Inflammatory macrophage treated with lipopolysaccharide for 4 hours (primary cell): ENCODE measurements around the gene GATC.
A peak's percentile ranks its signal among the peaks of the same experiment; 100 is the strongest.
"Not testable (repeated sequence)": the region's sequence is repeated elsewhere in the genome, so short reads cannot be mapped to it uniquely, and the experiment has no call there.

ENCODE experiments used
- DNase-seq: peaks from one replicate; pipeline ENCODE4 v3.0.0-alpha.2; 2020

Gene GATC

DNA sequence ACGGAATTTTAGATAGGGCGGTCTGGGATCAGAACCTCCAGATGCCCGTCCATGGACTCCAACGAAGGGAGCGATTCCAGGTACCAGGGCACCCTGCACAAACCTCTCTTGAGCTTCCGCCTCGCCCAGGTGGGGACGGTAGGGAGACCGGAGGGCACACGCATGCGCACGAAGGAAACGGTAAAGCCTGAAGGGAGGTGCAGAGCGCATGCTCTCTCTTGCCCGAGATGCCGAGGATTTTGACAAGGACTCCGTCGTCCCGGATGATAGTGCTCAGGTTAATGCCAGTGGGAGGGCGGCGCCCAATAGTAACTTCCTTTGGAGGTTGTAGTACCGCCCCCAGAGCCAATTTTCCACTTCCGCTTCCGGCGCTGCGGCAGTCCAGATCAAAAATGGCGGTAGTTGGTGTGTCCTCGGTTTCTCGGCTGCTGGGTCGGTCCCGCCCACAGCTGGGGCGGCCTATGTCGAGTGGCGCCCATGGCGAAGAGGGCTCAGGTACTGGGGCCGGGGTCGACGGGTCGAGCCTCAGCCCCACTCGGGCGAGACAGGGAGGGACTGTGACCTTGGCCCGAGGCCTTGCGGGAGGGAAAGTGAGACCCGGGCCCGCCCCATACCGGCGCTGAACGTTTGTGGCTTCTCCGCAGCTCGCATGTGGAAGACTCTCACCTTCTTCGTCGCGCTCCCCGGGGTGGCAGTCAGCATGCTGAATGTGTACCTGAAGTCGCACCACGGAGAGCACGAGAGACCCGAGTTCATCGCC, 8.3 kb upstream of the GATC start, which contains the start of gene COX6A1:
TSS of gene COX6A1 (plus strand) at position 379 of the 760 bp plus-strand sequence. CDS start at position 393, 14 bp downstream.
- peak; percentile 98 for DNase-seq

DNA sequence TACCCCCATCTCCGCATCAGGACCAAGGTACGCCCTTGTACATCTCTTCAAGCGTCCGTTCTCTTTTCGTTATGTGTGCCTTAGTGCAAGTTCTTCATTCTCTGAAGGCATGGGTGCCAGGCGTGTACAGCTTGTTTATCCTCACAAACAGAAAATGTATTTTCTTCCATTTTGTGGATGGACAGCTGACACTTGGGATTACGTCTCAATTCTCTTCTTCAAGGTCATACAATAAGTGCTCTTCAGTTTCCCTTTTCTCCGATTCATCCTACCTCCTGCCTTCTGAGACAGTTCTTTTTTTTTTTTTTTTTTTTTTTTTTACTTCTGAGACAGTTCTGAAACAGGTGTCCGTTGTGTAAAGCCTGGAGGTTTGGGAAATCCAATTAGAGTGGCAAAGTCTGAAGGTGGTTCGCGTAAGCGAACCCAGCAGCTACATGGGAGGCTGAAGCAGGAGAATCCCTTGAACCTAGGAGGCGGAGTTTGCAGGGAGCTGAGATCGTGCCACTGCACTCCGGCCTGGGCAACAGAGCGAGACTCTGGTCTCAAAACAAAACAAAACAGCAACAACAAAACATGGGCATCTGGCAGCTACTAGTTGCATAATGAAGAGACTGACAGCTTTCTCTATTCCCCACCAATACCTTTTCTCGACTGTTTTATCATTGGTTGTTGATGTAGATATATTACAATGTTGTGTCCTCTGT, 7.6 kb upstream of the GATC start:
- DNase-seq, result no peak

DNA sequence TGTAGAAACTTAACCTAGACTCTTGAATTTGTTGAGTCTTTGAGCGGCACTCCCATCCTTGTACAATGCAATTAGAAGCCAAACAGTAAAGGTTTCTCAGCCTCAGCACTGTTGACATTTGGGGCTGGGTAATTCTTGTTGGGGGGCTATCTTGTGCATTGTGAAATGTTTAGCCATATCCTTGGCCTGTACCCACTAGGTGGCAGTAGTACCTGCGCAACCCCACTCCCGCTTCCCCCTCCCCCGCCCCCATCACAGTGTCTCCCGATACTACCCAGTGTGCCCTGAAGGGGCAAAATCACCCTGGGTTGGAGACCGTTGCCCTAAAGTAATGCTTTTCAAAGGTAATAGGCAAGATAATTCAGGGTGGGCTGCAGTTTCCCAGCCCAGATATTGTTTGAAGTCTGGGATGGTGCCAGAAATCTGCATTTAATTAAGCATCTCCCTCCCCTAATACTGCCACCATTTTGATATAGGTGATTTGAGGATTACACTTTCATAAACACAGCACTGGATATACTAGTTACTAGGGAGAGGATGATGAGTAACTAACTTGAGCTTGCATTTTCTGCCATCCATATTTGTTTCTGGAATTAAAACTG, 6.5 kb upstream of the GATC start:
- DNase-seq, result peak; percentile 62

DNA sequence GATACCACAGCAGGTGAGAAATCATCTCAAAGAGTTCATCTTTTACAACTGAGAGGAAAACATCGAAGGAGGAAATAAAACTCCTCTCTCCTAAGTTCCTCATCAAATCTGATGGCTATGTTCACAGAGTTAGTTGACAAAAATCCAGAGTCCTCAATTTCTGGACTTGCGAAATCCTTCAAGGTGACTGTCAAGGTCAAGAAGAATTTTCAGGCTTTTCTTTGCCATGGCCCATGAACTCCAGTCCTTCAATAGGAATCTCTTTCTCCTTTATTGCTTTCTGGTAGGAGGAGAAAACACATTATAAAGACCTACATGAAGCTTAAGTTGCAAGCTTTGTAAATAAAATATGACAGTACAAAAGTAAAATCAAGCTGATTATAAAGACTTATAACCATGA, 1.6 kb upstream of the GATC start:
- no peak for DNase-seq

DNA sequence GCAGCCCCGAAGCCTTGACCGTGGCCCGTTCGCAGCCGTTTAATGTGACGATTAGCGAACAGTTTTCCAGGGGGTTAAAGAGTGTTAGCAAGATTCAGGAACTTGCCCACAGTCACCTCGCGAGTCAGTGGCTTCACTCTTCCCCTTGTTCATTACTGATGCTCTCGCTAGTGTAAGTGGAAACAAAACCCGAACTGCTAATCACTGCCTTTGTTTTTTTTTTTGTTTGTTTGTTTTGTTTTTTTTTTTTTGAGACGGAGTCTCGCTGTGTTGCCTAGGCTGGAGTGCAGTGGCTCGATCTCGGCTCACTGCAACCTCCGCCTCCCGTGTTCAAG, 567 bp downstream of the GATC start:
- DNase-seq, result not testable (repeated sequence)

DNA sequence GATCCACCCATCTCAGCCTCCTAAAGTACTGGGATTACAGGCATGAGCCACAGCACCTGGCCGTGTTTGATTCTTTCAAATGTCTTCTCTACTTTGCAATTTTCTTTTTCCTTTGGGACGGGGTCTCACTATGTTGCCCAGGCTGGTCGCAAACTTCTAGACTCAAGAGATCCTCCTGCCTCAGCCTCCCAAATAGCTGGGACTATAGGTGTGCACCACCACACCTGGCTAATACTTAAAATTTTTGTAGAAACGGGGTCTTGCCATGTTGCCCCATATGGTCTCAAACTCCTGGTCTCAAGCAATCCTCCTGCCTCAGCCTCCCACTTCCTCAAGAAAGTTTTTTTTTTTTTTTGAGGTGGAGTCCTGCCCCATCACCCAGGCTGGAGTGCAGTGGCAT, 1.7 kb downstream of the GATC start:
- no peak for DNase-seq

DNA sequence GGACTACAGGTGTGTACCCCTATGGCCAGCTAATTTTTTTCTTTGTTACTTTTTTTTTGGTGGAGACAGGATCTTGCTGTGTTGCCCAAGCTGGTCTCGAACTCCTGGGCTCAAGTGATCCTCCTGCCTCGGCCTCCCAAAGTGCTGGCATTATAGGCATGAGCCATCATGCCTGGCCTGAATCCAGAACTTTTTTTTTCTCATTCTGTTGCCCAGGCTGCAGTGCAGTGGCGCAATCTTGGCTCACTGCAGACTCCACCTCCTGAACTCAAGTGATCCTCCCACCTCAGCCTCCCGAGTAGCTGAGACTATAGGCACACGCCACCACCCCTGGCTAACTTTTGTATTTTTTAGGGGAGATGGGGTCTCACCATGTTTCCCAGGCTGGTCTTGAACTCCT, 6.3 kb downstream of the GATC start:
- not testable (repeated sequence) for DNase-seq

DNA sequence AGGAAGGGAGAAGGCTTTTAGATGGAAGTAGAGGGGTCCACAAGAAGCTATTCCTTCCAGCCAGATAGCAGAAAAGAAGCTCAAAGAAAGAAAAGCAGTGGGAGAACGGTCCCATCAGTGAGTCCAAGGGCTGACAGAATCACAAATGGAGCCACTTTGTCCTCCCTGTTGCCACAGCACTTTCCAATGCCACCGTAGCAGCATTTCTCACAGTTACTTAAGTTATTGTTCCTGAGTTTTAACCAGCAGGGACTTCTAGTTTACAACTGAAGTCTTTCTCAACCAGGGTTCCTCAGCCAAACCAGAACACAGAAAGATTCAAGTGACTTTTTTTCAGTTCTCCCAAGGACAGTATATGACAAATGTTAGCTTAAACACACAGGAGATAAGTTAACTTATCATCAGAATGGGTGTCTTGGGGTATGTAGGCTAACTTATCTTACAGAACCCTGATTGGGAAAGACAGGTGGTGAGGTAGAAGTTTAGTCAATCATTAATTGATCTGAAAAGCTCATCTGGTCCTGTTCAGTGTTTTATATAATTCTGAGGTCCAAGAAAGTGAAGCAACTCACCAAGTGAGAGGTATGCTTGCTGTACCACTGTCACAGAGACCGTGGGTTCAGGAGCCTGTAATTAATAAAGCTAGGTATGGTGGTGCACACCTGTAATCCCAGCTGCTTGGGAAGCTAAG, 7.0 kb downstream of the GATC start:
- DNase-seq, result no peak

DNA sequence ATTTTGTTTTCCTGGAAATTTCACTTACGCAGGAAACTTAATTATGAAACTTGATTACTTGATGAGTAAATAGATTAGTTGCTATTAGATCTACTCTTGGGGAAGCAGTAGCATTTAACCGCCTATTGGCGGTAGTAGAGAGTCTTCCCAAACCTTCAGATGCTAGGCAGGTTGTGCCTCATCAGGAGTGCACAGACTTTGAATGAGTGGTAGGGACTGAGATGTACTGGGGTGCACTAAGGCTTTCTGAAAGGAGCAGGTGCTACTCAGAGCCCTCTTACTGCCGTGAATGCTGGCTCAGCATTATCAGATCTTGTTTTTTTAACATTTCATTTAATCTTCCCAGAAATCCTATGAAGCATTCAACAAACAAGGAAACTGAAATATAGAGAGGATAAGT, 7.7 kb downstream of the GATC start:
- DNase-seq, result peak; percentile 46

DNA sequence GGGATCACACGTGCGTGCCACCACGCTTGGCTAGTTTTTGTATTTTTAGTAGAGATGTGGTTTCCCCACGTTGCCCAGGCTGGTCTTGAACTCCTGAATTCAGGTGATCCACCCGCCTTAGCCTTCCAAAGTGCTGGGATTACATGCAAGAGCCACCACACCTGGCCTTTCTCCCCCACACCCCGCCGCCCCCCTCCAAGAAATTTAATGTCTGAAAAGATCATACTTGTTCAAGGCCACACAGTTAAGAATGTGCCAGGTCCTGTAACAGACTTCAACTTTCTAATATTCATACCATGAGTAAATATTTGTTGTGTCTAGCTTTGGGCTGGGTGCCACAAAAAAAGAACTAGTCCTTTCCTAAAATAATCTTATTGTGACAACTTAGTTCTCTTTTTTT, 9.1 kb downstream of the GATC start:
- DNase-seq, result no peak

DNA sequence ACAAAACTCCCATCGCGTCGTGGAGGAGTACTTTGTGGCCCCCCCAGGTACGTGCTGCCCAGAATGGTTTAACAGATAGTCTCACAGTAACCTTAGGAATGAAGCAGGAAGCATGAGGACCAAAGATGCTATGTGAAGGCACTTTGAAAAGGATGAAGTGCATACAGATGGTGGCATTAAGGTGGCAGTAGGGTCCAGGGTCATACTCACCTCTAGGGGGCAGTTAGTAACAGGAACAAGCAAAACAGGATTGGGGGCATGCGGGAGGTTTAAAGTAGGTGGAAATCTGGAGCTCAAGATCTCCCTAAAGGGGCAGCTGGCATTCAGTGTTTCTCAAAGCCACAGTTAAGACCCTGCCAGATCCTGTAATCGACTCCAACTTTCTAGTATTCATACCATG, 10.9 kb downstream of the GATC start:
- no peak for DNase-seq

DNA sequence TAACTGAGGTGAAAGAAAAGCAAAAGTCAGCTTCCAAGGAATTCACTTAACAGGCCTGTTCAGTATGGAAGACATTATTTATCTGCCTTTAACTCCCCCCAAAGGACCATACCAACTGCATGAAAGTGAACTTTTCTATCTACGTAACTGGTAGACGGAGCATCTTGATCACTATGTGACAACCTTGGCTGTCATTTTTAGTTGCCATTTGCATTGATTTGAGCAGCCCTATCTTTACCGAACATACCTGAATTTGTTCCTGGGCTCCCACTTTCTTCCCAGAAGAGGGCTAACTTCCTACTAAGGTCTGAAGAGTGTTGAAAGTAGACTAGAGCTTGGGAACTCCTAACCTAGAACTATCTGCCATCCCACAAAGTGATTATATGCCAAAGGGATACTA, 13.9 kb downstream of the GATC start:
- DNase-seq, result no peak

DNA sequence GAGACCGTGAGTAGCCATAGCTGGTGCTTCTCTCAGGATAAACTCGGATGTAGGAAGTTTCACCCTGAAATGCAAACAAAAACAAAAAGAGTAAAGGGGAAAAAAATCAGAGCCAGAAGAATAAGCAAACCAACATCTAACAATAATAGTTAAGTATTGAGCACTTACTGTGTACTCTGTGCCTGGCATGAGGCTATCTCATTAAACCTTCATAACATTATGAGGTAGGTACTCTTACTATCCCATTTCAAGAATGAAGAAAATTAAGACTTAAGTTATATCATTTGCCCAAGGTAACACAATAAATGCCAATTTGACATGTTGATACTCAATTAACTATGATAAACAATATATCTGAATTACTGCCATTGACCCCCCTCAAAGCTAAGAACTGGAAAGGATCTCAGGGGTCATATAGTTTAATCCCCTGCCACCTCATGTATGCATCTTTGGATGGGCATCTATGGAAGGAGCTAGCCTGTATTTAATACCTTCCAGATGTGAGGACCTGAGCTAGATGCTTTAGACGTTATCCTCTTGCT, 15.9 kb downstream of the GATC start:
- DNase-seq, result no peak

DNA sequence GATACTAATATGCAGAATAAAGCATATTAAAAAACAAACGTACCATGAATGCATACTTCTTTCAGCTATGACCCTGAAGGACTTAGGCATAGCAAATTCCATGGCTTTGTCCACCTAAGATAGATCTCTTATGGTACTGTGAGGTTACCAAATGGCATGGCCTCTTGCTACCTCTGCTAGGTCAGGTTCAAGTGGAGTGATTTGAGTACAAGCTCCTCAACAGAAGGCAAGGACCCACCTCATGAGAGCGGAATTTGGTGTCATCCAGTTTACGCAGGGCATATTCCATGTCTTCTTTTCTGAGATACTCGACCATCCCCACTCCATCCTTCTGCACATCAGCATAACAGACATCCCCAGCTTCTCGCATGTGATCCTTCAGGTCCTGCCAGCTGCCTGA, 17.5 kb downstream of the GATC start:
- DNase-seq, result no peak

DNA sequence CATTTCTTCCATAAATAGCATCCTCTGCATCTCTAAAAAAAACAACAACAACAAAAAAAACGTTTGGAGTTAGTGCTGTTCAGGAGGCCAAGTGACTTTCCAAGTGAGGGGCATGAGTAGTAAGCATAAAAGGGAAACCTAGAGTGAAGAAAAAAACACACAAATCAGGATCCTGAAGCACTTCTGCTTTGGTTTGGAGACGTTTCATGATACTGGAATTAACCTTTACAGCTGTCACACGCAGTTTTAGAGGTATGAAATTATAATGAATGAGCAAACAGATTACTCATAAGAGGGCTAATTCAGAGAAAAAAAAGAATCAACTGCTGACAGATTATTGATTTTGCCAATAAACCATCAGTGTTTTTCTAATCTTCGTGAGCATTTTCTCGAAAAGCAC, 19.5 kb downstream of the GATC start:
- peak; percentile 49 for DNase-seq

DNA sequence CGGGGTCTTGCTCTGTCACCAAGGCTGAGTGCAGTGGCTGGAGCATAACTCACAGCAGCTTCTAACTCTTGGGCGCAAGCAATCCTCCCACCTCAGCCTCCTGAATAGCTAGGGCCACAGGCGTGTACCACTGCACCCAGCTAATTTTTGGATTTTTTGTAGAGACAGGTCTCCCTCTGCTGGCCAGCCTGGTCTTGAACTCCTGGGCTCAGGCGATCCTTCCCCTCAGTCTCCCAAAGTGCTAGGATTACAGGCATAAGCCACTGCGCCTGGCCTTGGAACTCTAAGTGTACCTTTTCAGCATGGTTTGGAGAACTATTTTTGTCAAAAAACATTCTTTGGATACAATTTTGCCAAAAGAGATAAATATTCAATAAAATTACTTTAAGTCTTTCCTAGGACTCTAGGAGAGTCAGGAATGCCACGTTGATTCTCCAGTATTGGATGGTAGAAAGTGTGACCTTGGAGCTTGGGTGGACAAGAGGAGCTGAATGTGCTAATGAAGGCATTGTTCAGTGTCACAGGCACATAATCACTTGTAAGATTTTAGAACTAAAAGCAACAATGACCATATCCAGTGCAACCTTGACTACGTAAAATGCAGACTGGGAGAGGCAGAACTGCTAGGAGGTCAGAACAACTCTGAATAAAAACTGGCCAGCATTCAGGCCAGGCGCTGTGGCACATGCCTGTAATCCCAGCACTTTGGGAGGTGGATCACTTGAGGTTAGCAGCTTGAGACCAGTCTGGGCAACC, 20.5 kb downstream of the GATC start:
- DNase-seq, result peak; percentile 47

DNA sequence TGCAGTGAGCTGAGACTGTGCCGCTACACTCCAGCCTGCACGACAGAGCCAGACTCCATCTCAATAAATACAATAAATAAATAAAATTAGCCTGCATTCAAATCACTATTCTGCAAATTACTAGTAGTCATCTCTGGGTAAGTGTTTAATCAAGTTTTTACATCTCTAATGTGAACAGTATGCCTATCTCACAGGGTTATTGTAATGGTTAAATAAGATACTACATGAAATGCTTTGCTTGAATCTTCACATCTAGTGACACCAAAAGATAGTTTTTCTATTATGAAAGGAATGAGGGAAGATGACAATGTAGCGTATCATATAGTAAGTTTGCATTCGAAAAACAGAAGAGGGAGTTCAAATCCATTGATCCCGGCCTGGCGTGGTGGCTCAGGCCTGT, 21.2 kb downstream of the GATC start:
- no peak for DNase-seq

DNA sequence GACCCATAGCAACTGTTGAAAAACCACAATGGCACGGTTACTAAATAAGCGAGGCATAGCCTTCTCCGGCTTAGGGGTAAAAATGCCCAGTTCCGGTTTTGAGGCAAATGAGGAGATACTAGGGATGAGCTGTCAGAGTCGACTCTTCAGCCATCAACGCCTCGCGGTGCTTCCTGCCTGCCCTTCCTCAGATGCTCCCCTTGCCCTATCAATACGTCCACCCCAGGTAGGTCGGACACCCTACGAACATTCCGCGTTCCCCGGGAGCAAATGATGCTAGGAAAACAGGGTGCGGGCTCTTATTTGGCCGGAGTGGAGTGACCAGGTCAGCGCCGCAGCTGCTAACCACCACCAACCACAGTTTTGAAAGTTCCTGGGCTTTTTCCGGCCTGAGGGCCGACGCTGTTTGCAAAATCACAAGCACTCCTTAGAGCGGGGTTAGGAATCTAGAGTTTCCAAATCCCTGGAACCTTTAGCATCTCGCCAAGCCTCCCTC, 22.1 kb downstream of the GATC start:
- DNase-seq, result peak; percentile 81

DNA sequence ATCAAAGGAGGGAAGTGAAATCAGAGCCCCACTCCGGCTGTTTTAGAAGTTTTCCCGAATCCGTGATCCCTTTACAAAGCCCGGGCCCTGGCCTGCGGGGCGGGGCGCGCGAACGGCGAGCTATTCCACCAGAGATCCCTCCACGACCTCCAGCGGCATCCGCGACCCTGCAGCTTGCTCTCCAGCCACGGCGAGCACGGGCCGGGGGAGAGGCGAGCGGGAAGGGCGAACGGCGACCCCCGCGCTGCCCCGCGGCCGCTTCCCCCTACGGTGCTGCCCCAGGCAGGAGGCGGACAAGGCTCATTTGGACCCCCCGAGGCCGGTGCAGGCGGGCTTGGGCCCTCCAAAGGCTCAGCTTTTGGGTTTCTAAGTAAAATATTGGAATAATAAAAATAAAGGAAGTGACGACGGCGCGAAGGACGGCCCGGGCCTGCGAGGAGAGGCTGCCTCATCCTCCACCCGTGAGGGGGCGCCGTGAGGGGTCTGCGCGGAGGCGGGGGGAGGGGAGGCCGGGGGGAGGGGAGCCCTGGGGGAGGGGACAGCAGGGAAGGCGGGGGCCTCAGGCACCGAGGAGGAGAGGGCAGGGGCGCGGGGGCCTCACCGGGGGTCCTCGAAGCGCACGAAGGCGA, 22.7 kb downstream of the GATC start:
- DNase-seq, result no peak

DNA sequence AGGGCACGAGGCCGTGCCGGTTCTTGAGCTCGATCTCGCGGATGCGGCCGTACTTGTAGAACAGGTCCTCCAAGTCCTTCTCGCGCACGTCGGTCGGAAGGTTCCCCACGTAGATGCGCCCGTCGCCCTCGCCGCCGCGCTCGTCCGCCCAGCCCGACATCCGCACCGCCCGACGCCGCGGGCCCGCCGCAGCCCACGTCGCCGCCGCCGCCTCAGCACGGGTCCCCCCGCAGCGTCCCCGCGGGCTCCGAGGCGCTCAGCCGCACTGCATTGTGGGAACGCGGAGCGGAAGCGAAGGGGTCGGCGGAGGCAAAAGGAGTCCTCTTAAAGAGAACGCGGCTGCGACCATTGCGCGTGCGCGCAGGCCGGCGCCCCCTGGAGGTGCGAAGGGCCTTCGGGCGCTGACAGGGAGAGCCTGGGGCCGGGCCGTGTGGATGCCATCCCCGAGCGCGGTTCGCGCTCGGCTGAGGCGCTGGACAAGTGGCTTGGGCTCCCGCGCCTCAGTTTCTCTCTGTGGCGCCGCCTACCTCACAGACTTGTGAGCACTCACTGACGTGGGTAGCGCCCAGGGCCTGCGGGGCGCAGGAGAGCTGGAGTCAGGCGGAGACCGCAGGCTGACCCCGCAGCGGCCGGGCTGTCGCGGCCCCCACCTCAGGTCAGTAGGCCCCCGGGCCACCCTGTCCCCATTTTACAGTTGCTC, 23.4 kb downstream of the GATC start, which contains the start of gene SRSF9:
TSS of gene SRSF9 (minus strand) at position 299 of the 700 bp plus-strand sequence. CDS start at position 160, 139 bp downstream.
- peak; percentile 98 for DNase-seq

DNA sequence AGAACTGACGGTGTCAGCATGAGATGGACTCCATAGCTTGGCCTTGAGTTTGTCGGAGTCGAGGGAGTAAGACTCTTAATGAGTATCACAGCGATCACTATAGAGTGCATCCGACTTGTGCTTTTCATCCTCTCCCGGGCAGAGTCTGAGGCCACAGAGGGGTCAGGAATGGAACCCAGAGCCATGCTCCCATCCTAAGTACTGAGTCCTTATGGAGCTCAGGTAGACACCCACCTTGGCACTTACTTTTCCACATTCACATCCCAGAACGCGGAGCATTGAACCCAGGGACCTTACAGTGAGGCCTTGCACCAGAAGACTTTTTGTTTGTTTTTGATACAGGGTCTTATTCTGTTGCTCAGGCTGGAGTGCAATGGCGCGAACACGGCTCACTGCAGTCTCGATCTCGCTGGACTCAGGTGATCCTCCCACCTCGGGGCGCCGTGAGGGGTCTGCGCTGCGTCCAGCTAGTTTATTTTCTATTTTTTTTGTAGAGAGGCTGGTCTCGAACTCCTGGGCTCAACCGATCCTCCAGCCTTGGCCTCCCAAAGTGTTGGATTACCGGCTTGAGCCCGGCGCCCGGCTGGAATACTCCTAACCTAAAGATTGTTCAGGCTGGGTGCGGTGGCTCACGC, 24.0 kb downstream of the GATC start:
- no peak for DNase-seq
